ENCODE measurements around the gene CUL9.

CUL9 gene

DNA sequence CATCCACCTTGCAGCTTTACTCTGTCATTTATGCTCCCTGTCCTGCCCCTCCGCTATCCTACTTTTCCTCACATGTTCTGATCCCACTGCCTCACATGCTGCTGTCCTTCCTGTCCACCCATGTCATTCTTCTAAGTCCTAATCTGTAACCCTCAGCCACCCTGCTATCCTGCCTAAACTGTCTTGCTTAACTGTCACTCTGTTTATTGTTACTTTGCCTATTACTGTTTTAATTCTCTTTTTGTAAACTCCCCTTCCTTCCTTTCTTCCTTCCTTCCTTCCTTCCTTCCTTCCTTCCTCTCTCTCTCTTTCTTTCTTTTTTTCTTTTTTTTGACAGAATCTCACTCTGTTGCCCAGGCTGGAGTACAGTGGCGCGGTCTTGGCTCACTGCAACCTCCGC, 1.4 kb downstream of the CUL9 start:
- Histone ChIP-seq H3K27me3 (ENCODE audit: insufficient read depth, low read length) (no peaks in the 10 kb centered on the region), H3K4me3 (ENCODE audit: low read depth, low read length) (peak overlapping the region; percentile 78; the same call in 1 of the 2 replicates), H3K79me2 (ENCODE audit: control insufficient read depth, insufficient read depth, low read length, unreplicated experiment) (peaks cover 3% of the 10 kb centered on the region), H2AFZ (ENCODE audit: low read length, unreplicated experiment) (no peak overlapping the region), H3K27ac (ENCODE audit: low read depth, low read length) (no peak overlapping the region), H3K36me3 (ENCODE audit: insufficient read depth, low read length) (peaks cover 16% of the 10 kb centered on the region; the same call in 1 of the 2 replicates), H3K4me1 (ENCODE audit: control insufficient read depth, insufficient read depth, low read length, unreplicated experiment) (peaks cover 22% of the 10 kb centered on the region)

DNA sequence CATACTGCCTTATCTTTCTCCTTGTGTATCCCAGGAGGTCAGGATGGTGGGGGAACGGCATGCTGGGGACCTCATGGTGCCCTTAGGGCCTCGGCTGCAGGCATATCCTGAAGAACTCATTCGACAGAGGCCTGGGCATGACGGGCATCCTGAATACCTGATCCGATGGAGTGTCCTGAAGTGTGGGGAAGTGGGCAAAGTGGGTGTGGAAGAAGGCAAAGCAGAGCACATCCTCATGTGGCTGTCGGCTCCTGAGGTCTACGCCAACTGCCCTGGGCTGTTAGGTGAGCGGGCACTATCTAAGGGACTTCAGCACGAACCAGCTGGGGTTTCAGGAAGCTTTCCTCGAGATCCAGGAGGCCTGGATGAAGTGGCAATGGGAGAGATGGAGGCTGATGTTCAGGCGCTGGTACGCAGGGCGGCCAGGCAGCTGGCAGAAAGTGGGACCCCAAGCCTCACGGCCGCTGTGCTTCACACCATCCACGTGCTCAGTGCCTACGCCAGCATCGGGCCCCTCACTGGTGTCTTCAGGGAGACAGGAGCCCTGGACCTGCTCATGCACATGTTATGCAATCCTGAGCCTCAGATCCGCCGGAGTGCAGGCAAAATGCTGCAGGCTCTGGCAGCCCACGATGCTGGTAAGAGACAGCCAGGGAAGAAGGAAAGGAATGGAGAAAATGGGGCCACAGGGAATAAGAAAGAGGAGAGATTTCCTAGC, 2.4 kb downstream of the CUL9 start:
- Histone ChIP-seq H3K27me3 (ENCODE audit: insufficient read depth, low read length) (no peaks in the 10 kb centered on the region), H3K4me3 (ENCODE audit: low read depth, low read length) (no peak overlapping the region), H2AFZ (ENCODE audit: low read length, unreplicated experiment) (no peak overlapping the region), H3K79me2 (ENCODE audit: control insufficient read depth, insufficient read depth, low read length, unreplicated experiment) (peaks cover 3% of the 10 kb centered on the region), H3K4me1 (ENCODE audit: control insufficient read depth, insufficient read depth, low read length, unreplicated experiment) (peaks cover 22% of the 10 kb centered on the region), H3K27ac (ENCODE audit: low read depth, low read length) (no peak overlapping the region), H3K36me3 (ENCODE audit: insufficient read depth, low read length) (peaks cover 16% of the 10 kb centered on the region; the same call in 1 of the 2 replicates)

DNA sequence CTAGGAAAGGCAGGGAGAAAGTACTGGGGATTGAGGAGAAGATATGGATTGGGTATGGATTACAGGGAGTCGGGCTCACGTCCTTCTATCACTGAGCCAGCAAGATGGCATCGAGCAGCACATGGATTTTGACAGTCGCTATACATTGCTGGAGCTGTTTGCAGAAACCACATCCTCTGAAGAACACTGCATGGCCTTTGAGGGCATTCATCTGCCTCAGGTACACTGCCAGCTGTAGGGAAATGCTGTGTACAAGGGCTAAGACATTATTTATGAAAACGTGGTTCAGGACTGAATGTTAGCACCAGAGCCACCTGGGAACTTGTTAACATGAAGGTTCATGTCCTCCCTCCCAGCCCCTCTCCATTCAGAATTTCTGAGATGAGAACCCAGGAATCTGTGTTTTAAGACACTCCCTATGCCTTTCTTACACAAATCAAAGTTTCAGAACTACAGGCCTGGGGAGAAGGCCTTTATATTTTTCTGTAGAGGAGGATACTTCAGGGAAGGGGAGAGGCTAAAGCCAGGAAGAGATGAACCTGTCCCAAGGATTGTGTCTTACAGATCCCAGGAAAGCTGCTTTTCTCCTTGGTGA, 3.5 kb downstream of the CUL9 start:
- Histone ChIP-seq H3K27me3 (ENCODE audit: insufficient read depth, low read length) (no peaks in the 10 kb centered on the region), H3K27ac (ENCODE audit: low read depth, low read length) (no peak overlapping the region), H3K36me3 (ENCODE audit: insufficient read depth, low read length) (peaks cover 16% of the 10 kb centered on the region; the same call in 1 of the 2 replicates), H3K4me3 (ENCODE audit: low read depth, low read length) (no peak overlapping the region), H2AFZ (ENCODE audit: low read length, unreplicated experiment) (no peak overlapping the region), H3K79me2 (ENCODE audit: control insufficient read depth, insufficient read depth, low read length, unreplicated experiment) (peaks cover 3% of the 10 kb centered on the region), H3K4me1 (ENCODE audit: control insufficient read depth, insufficient read depth, low read length, unreplicated experiment) (peaks cover 22% of the 10 kb centered on the region)

DNA sequence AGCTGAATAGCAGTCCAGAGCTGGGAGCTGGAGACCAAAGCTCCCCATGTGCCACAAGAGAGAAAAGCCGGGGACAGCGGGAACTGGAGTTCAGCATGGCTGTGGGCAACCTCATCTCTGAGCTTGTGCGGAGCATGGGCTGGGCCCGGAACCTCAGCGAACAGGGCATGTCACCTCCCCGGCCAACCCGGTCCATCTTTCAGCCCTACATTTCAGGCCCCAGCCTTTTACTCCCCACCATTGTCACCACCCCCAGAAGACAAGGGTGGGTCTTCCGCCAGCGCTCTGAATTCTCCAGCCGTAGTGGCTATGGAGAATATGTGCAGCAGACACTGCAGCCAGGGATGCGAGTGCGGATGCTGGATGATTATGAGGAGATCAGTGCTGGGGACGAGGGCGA, 4.0 kb downstream of the CUL9 start:
- Histone ChIP-seq H2AFZ (ENCODE audit: low read length, unreplicated experiment) (no peak overlapping the region), H3K4me1 (ENCODE audit: control insufficient read depth, insufficient read depth, low read length, unreplicated experiment) (peaks cover 19% of the 10 kb centered on the region), H3K4me3 (ENCODE audit: low read depth, low read length) (no peak overlapping the region), H3K79me2 (ENCODE audit: control insufficient read depth, insufficient read depth, low read length, unreplicated experiment) (peaks cover 3% of the 10 kb centered on the region), H3K36me3 (ENCODE audit: insufficient read depth, low read length) (peaks cover 16% of the 10 kb centered on the region; the same call in 1 of the 2 replicates), H3K27me3 (ENCODE audit: insufficient read depth, low read length) (no peaks in the 10 kb centered on the region), H3K27ac (ENCODE audit: low read depth, low read length) (no peak overlapping the region)

DNA sequence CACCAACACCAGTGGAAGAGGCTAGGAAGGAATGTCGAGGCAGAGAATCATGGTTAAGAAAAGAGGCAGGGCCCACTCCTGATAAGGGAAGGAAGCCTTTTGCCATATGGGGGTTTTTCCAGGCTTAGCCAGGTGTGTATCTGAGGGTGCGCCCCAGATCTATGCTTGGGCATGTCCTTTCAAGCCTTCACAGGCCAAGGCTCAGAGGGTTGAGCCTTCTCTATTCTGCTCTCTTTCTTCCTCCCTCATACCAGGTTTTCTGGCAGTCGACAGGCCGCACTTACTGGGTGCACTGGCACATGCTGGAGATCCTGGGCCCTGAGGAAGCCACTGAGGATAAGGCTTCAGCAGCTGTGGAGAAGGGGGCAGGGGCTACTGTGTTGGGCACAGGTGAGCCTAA, 4.7 kb downstream of the CUL9 start:
- Histone ChIP-seq H3K27me3 (ENCODE audit: insufficient read depth, low read length) (no peaks in the 10 kb centered on the region), H3K79me2 (ENCODE audit: control insufficient read depth, insufficient read depth, low read length, unreplicated experiment) (peaks cover 3% of the 10 kb centered on the region), H3K27ac (ENCODE audit: low read depth, low read length) (no peak overlapping the region), H2AFZ (ENCODE audit: low read length, unreplicated experiment) (no peak overlapping the region), H3K4me1 (ENCODE audit: control insufficient read depth, insufficient read depth, low read length, unreplicated experiment) (peaks cover 12% of the 10 kb centered on the region), H3K36me3 (ENCODE audit: insufficient read depth, low read length) (peaks cover 16% of the 10 kb centered on the region; the same call in 1 of the 2 replicates), H3K4me3 (ENCODE audit: low read depth, low read length) (no peak overlapping the region)

DNA sequence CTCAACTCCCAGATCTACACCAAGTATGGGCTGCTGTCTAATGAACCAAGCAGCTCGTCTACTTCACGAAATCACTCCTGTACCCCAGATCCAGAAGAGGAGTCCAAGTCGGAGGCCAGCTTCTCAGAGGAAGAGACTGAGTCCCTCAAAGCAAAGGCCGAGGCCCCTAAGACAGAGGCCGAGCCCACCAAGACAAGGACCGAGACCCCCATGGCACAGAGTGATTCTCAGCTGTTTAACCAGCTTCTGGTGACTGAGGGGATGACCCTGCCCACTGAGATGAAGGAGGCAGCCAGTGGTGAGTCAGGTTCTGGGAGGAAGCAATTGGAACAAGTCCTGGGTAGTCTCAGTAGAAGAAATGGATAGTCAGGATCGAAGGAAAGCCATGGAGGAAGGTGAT, 5.8 kb downstream of the CUL9 start:
- no peak overlapping the region for H3K4me3 ChIP-seq (ENCODE audit: low read depth, low read length)
- peaks cover 16% of the 10 kb centered on the region; the same call in 1 of the 2 replicates for H3K36me3 ChIP-seq (ENCODE audit: insufficient read depth, low read length)
- H3K4me1 ChIP-seq (ENCODE audit: control insufficient read depth, insufficient read depth, low read length, unreplicated experiment) = peaks cover 7% of the 10 kb centered on the region
- no peaks in the 10 kb centered on the region for H3K79me2 ChIP-seq (ENCODE audit: control insufficient read depth, insufficient read depth, low read length, unreplicated experiment)
- H3K27me3 ChIP-seq (ENCODE audit: insufficient read depth, low read length) = no peaks in the 10 kb centered on the region
- H2AFZ ChIP-seq (ENCODE audit: low read length, unreplicated experiment) = no peak overlapping the region
- no peak overlapping the region for H3K27ac ChIP-seq (ENCODE audit: low read depth, low read length)

DNA sequence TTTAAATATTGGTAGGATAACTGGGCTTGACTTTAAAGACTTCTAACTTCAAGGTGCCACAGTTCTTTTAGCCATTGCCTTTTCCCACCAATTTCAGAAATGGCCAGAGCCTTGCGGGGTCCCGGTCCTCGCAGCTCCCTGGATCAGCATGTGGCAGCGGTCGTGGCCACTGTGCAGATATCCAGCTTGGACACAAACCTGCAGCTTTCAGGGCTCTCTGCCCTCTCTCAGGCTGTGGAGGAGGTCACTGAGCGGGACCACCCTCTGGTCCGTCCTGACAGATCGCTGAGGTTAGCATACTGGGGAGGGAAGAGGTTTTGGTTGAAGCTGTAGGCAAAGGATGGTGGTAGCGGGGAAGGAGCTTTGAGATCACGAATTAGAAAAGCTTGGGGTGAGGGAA, 6.4 kb downstream of the CUL9 start:
- Histone ChIP-seq H3K27me3 (ENCODE audit: insufficient read depth, low read length) (no peaks in the 10 kb centered on the region), H3K36me3 (ENCODE audit: insufficient read depth, low read length) (peaks cover 16% of the 10 kb centered on the region; the same call in 1 of the 2 replicates), H3K79me2 (ENCODE audit: control insufficient read depth, insufficient read depth, low read length, unreplicated experiment) (no peaks in the 10 kb centered on the region), H3K4me3 (ENCODE audit: low read depth, low read length) (no peak overlapping the region), H2AFZ (ENCODE audit: low read length, unreplicated experiment) (no peak overlapping the region), H3K4me1 (ENCODE audit: control insufficient read depth, insufficient read depth, low read length, unreplicated experiment) (peaks cover under 1% of the 10 kb centered on the region), H3K27ac (ENCODE audit: low read depth, low read length) (no peak overlapping the region)

DNA sequence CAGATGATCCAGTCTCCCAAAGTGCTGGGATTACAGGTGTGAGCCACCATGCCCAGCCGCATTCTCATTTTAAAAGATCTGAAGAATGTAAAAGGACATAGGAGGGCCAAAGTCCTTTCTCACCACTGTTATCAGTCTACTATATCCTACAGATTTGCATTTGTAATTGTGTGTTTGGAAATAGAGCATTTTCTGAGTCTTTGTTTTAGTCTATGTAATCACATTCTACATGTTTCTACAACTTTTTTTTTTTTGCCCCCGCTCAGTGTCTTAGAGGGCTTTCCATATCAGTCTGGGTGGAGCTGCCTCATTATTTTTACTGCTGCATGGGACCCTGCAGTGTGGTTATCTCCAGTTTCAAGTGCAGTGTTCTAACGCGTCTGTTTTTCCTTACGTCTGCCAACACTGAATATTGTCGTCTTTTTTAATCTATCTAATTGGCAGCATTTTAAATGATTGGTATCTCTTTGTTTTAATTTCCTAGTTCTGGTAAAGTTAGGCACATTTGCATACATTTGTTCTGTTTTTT, 7.8 kb downstream of the CUL9 start:
- Histone ChIP-seq H3K27me3 (ENCODE audit: insufficient read depth, low read length) (no peaks in the 10 kb centered on the region), H3K4me3 (ENCODE audit: low read depth, low read length) (no peak overlapping the region), H3K4me1 (ENCODE audit: control insufficient read depth, insufficient read depth, low read length, unreplicated experiment) (no peaks in the 10 kb centered on the region), H2AFZ (ENCODE audit: low read length, unreplicated experiment) (no peak overlapping the region), H3K79me2 (ENCODE audit: control insufficient read depth, insufficient read depth, low read length, unreplicated experiment) (no peaks in the 10 kb centered on the region), H3K27ac (ENCODE audit: low read depth, low read length) (no peak overlapping the region), H3K36me3 (ENCODE audit: insufficient read depth, low read length) (peaks cover 20% of the 10 kb centered on the region; the same call in 1 of the 2 replicates)

DNA sequence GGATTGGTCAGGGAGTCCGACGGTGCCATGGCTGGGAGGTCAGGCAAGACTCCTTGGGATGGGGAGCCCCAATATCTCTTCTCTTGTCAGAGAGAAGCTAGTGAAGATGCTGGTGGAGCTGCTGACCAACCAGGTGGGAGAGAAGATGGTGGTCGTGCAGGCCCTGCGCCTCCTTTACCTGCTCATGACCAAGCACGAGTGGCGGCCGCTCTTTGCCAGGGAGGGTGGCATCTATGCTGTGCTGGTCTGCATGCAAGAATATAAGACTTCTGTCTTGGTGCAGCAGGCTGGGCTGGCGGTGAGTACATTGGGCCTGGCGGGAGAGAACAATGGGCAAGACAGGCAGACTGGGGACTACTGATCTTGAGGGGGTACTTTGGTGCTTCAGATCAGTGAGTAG, 10.9 kb downstream of the CUL9 start:
- Histone ChIP-seq H2AFZ (ENCODE audit: low read length, unreplicated experiment) (no peak overlapping the region), H3K27ac (ENCODE audit: low read depth, low read length) (no peak overlapping the region), H3K36me3 (ENCODE audit: insufficient read depth, low read length) (0 out of 2 replicates have a peak, but pooled peaks cover 4% of the 10 kb centered on the region), H3K4me3 (ENCODE audit: low read depth, low read length) (no peak overlapping the region), H3K27me3 (ENCODE audit: insufficient read depth, low read length) (no peaks in the 10 kb centered on the region), H3K79me2 (ENCODE audit: control insufficient read depth, insufficient read depth, low read length, unreplicated experiment) (no peaks in the 10 kb centered on the region), H3K4me1 (ENCODE audit: control insufficient read depth, insufficient read depth, low read length, unreplicated experiment) (no peaks in the 10 kb centered on the region)

- no peaks in the 10 kb centered on the region for H3K4me1 ChIP-seq (ENCODE audit: control insufficient read depth, insufficient read depth, low read length, unreplicated experiment)
- 0 out of 2 replicates have a peak, but pooled peaks cover 4% of the 10 kb centered on the region for H3K36me3 ChIP-seq (ENCODE audit: insufficient read depth, low read length)
- H3K4me3 ChIP-seq (ENCODE audit: low read depth, low read length) = no peak overlapping the region
- H2AFZ ChIP-seq (ENCODE audit: low read length, unreplicated experiment) = no peak overlapping the region
- H3K79me2 ChIP-seq (ENCODE audit: control insufficient read depth, insufficient read depth, low read length, unreplicated experiment) = no peaks in the 10 kb centered on the region
- no peaks in the 10 kb centered on the region for H3K27me3 ChIP-seq (ENCODE audit: insufficient read depth, low read length)
- H3K27ac ChIP-seq (ENCODE audit: low read depth, low read length) = no peak overlapping the region
These were observed 11.9 kb downstream of the CUL9 start for GRCh38 chr6:43193929-43194328.

DNA sequence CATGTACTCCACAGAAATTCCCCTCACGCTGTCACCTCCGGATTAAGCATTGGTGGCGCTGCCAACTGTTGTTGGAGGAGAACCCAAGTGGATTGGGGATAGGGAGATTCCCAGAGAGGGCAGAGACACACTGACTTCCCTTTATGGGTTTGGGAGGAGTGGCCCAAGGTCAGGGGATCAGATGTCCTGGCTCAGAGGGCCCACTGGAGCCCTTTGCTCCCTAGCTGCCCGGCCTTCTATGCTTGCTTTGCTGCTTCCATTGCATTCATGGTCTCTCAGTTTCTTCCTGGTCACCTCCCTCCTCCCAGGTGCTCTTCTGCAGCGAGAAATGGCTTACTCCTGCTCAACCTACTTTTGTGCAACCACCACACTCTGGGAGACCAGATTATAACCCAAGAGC, 14.3 kb downstream of the CUL9 start:
- 0 out of 2 replicates have a peak, but pooled peaks cover 4% of the 10 kb centered on the region for H3K36me3 ChIP-seq (ENCODE audit: insufficient read depth, low read length)

More for the DNA sequence above, 14.3 kb downstream of the CUL9 start:
- Histone ChIP-seq H3K79me2 (ENCODE audit: control insufficient read depth, insufficient read depth, low read length, unreplicated experiment) (no peaks in the 10 kb centered on the region), H3K27ac (ENCODE audit: low read depth, low read length) (no peak overlapping the region), H3K27me3 (ENCODE audit: insufficient read depth, low read length) (no peaks in the 10 kb centered on the region), H3K4me3 (ENCODE audit: low read depth, low read length) (no peak overlapping the region), H2AFZ (ENCODE audit: low read length, unreplicated experiment) (no peak overlapping the region), H3K4me1 (ENCODE audit: control insufficient read depth, insufficient read depth, low read length, unreplicated experiment) (no peaks in the 10 kb centered on the region)
